NT2/D1 (cell line): ENCODE results near the gene LZTS2.

Experiments used
- DNase-seq: peaks from one replicate; pipeline ENCODE4 v3.0.0-alpha.2; 2011; ENCODE audit warnings: low read depth, low spot score
- H3K27me3 ChIP-seq: 2 replicates; pipeline ENCODE4 v1.6.0; 2011; ENCODE audit warnings: mild to moderate bottlenecking; ENCODE audit not compliant: insufficient read length, insufficient read depth
- H3K36me3 ChIP-seq: 2 replicates; pipeline ENCODE4 v1.6.1; 2011; ENCODE audit warnings: mild to moderate bottlenecking, low read length, mixed read lengths; ENCODE audit not compliant: insufficient read depth, insufficient read length
- H3K4me1 ChIP-seq: 2 replicates; pipeline ENCODE4 v1.5.1; 2011; ENCODE audit not compliant: insufficient read depth, insufficient read length
- H3K4me3 ChIP-seq: 2 replicates; pipeline ENCODE4 v1.5.1; 2011; ENCODE audit warnings: low read depth; ENCODE audit not compliant: insufficient read length
- H3K9ac ChIP-seq: 2 replicates; pipeline ENCODE4 v1.6.0; 2011; ENCODE audit warnings: low read depth; ENCODE audit not compliant: insufficient read length
- H3K9me3 ChIP-seq: 2 replicates; pipeline ENCODE4 v1.5.1; 2011; ENCODE audit warnings: mild to moderate bottlenecking, low read length; ENCODE audit not compliant: insufficient read depth
- SUZ12 ChIP-seq: IDR thresholded peaks from 2 replicates; pipeline ENCODE4 v1.6.1; 2011; ENCODE audit not compliant: insufficient read length, insufficient read depth; ENCODE audit errors: extremely low read depth
- YY1 ChIP-seq: IDR thresholded peaks from 2 replicates; pipeline ENCODE4 v1.6.1; 2011; ENCODE audit not compliant: insufficient read length, insufficient read depth
- ZNF274 ChIP-seq: IDR thresholded peaks from 2 replicates; pipeline ENCODE4 v1.6.1; 2011; ENCODE audit warnings: mild to moderate bottlenecking, low read depth, low read length

Gene LZTS2

GRCh38 chr10:101056365-101057151, 57.0 kb downstream of the LZTS2 start:
- H3K4me3 ChIP-seq: no peak overlapping the region
- H3K27me3 ChIP-seq: peaks cover under 1% of the 10 kb centered on the region
- TF ChIP-seq ZNF274 (no peak), SUZ12 (no peak), YY1 (no peak)
- H3K9me3 ChIP-seq: no peaks in the 10 kb centered on the region
- peaks cover 19% of the 10 kb centered on the region for H3K36me3 ChIP-seq
- no peaks in the 10 kb centered on the region for H3K4me1 ChIP-seq
- no peak overlapping the region for H3K9ac ChIP-seq
- no peak for DNase-seq
